Adipose tissue (tissue), 3 donors: ENCODE measurements around the gene GTF3C1. TPM values are rescaled to one million over a fixed set of nuclear protein-coding genes. Genes with fewer than 3 reads are reported as not detected.

Experiments used
- H3K27ac ChIP-seq: one replicate; pipeline ENCODE4 v1.5.1; 2013; ENCODE audit warnings: low read depth, low read length
- WGBS, 3 donors: extraction: QIAGEN DNeasy Blood & Tissue Kit; methylation state at CpG; one replicate each; pipeline ENCODE4 v1.1.7; 2013; 5-methylcytosine and 5-hydroxymethylcytosine counted together
- polyA plus RNA-seq, 3 donors: library from polyadenylated mRNA; stranded (reverse); fragments of 200-250 nt; gene quantifications; one replicate each; pipeline ENCODE4 v1.2.3, GENCODE V29; 2013
- donor health status: healthy with polysubstance abuse.
- donor health status: Bipolar disorder and iron deficiency.
- donor health status: healthy.

The GTF3C1 gene
- polyA plus RNA-seq, 3 donors, result 26.2 to 31.3 (median 30.7) TPM

DNA sequence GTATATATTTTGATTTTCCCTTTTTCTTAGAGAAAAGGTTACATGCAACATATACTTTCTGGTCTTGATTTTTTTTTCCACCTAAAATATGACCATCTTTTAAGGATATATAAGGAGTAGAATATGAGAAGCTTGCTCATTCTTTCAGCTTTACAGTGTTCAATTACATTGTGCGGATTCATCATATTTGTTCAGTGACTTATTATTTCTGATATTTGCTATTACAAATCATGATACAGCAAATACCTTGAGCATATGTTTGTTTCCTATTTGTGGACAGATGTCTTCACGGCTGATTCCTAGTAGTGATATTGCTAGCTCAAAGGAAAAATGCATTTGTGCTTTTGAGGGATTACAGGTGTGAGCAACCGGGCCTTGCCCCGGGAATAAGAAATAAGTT is 18.4 kb upstream of the GTF3C1 start:
- 85 to 92% (median 87%) methylated on average over 4 of the region's 4 CpGs for WGBS, 3 donors
- no peak overlapping the region for H3K27ac ChIP-seq

- 44 to 83% (median 47%) methylated on average over 6 of the region's 6 CpGs for WGBS, 3 donors
- no peak overlapping the region for H3K27ac ChIP-seq
These were observed 16.7 kb upstream of the GTF3C1 start for GRCh38 chr16:27566417-27566816.

GRCh38 chr16:27564224-27564623 is 14.5 kb upstream of the GTF3C1 start:
- WGBS, 3 donors, result 81 to 94% (median 88%) methylated on average over 5 of the region's 5 CpGs
- no peak overlapping the region for H3K27ac ChIP-seq

DNA sequence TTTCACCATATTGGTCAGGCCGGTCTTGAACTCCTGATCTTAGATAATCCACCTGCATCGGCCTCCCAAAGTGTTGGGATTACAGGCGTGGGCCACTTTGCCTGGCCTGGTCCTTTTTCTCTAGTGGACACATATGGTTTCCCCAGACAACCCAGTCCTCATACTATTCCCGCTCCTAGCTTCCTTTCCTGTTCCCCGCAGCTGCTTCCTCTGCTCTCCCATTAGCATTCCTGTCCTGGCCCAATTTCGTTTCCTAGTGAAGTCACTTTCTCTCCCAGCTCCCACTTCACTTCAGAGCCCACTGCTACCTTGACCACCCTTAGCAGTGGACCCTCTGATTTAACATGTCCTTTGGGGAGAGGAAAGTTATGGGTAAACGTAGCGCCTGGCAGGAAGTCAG is 11.5 kb upstream of the GTF3C1 start:
- 76 to 90% (median 82%) methylated on average over 8 of the region's 8 CpGs for WGBS, 3 donors

DNA sequence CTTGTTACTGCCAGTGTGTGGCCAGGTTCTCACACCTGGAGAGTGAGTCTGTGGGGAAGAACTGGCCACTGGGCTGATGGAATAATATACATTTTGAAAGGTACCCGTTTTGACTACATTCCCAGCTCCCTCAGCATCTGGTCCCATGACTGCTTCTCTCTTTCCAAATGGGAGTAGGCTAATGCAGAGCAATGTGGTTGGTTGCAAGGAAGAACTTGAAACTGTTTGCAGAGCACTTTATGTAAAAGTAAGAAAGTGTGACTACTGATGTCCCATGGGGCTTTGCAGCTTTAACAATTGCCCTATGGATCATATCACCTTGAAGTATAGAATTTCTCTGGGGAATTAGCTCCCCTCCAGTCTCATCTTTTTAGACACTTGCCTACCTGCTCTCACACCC is 9.2 kb upstream of the GTF3C1 start:
- H3K27ac ChIP-seq, result no peak overlapping the region
- 80 to 89% (median 87%) methylated on average over 1 of the region's 1 CpG for WGBS, 3 donors

More for the DNA sequence above, 11.5 kb upstream of the GTF3C1 start:
- H3K27ac ChIP-seq, result no peak overlapping the region

GRCh38 chr16:27558434-27558833 is 8.7 kb upstream of the GTF3C1 start:
- 81 to 86% (median 83%) methylated on average over 3 of the region's 3 CpGs for WGBS, 3 donors

GRCh38 chr16:27556471-27556870 is 6.8 kb upstream of the GTF3C1 start:
- WGBS, 3 donors, result 19 to 97% (median 81%) methylated on average over 1 of the region's 1 CpG
- H3K27ac ChIP-seq, result no peak overlapping the region

More at GRCh38 chr16:27558434-27558833, 8.7 kb upstream of the GTF3C1 start:
- H3K27ac ChIP-seq, result no peak overlapping the region

DNA sequence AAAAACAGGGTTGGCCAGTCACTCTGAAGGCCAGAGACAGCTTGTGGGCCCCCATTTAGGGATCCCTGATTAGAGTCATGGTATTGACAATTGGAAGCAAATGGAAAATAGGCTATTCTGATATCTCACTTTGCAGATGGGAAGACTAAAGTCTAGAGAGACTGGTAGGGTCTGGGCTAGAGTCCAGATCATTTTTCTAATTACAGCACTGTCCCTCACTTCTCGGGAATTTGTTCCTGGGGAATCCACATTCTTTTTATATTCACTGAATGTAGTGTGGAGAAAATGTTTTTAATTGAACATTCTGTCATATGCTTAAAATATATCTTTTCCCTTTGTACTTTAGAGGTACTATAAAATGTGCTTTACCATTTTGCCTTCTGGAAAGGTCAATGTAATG is 1.3 kb upstream of the GTF3C1 start:
- WGBS, 3 donors, result 10 to 49% (median 36%) methylated on average over 1 of the region's 1 CpG
- no peak overlapping the region for H3K27ac ChIP-seq

GRCh38 chr16:27550582-27550920 is 838 bp upstream of the GTF3C1 start:
- no peak overlapping the region for H3K27ac ChIP-seq
- 35 to 36% (median 35%) methylated on average over 4 of the region's 4 CpGs for WGBS, 3 donors

- H3K27ac ChIP-seq, result no peak overlapping the region
- 0 to 1% (median 0%) methylated on average over 21 of the region's 21 CpGs for WGBS, 3 donors
These were observed 308 bp downstream of the GTF3C1 start for GRCh38 chr16:27549464-27549745.

DNA sequence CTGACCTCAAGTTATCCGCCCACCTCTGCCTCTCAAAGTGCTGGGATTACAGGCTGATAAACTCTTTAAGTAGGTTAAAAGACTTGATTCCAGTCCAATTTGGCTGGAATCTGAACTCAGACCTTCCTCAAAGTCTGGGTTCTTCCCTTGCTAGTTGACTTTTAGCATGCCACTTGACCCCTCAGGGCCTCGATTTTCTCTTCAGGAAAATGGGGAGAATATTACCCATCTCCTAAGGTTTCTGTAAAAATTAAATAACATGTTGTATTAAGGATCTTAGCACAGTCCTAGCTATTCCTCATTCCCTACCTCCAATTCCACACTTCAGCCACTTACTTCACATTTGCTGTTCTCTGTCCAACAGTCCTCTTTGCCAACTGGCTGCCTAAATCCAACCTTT is 1.9 kb downstream of the GTF3C1 start:
- no peak overlapping the region for H3K27ac ChIP-seq
- WGBS, 3 donors, result 70 to 89% (median 80%) methylated on average over 2 of the region's 2 CpGs

GRCh38 chr16:27547134-27547533 is 2.6 kb downstream of the GTF3C1 start:
- H3K27ac ChIP-seq, result no peak overlapping the region
- WGBS, 3 donors, result 61 to 70% (median 64%) methylated on average over 4 of the region's 4 CpGs

- WGBS, 3 donors, result 79 to 95% (median 86%) methylated on average over 4 of the region's 4 CpGs
- H3K27ac ChIP-seq, result no peak overlapping the region
These were observed 5.0 kb downstream of the GTF3C1 start for GRCh38 chr16:27544671-27545070.

DNA sequence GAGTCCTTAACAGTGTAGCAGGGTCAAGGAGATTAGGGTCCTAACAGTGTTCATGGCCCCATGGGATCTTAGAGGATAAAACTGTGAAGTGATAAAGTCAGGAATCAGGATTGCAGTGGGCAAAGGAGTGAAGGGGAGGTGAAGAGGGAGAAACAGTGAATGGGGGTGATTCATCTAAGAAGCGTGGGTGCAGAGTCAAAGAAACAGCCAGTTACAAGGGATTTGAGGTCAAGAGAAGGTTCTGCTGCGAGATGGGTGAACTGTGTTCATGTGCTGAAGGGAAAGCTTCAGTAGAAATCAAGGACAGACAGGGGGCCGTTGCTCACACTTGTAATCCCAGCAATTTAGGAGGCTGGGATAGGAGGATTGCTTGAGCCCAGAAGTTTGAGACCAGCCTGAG is 5.9 kb downstream of the GTF3C1 start:
- 94 to 98% (median 95%) methylated on average over 3 of the region's 3 CpGs for WGBS, 3 donors
- H3K27ac ChIP-seq, result no peak overlapping the region

GRCh38 chr16:27539636-27540035 is 10.1 kb downstream of the GTF3C1 start:
- 77 to 81% (median 77%) methylated on average over 5 of the region's 5 CpGs for WGBS, 3 donors
- no peak overlapping the region for H3K27ac ChIP-seq

DNA sequence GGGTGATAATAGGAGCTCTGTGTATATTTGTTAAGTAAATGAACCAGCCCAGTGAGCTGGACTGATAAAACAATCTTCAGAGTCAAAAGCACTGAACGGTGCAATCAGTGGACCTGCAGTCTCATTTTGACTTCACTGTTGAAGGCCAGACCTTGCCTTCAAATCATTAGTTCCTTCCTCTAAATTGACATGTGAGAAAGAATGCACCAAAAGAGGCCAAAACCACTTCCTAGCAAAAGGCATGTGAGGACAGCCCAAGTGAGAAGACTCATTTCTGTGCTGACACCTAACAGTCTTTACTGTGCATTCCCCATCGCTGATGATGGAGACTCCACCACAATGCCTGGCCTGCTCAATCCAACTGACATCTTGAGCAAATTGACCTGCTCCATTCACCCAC is 10.6 kb downstream of the GTF3C1 start:
- 89 to 92% (median 90%) methylated on average over 2 of the region's 2 CpGs for WGBS, 3 donors
- H3K27ac ChIP-seq, result no peak overlapping the region

GRCh38 chr16:27538528-27538927 is 11.2 kb downstream of the GTF3C1 start:
- H3K27ac ChIP-seq, result no peak overlapping the region
- 38 to 65% (median 47%) methylated on average over 5 of the region's 5 CpGs for WGBS, 3 donors

DNA sequence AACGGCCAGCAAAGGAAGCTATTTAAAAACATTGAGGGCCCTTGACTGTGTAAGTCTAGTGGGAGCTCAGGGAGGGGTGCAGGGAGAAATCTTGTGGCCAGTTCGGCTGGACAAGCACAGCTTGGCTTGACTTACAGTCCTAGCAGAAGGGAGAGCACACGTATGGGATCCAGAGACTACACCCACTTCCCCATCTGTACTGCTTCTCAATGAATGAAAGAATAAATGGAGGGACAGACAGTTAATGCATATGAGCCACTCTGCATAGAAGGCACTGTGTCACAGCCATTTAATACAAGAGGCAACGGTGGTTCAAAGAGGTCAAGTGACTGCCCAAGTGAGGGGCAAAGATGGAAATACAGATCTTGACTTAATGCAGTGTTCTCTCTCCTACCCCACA is 15.5 kb downstream of the GTF3C1 start:
- 78 to 94% (median 85%) methylated on average over 4 of the region's 4 CpGs for WGBS, 3 donors
- H3K27ac ChIP-seq, result no peak overlapping the region

DNA sequence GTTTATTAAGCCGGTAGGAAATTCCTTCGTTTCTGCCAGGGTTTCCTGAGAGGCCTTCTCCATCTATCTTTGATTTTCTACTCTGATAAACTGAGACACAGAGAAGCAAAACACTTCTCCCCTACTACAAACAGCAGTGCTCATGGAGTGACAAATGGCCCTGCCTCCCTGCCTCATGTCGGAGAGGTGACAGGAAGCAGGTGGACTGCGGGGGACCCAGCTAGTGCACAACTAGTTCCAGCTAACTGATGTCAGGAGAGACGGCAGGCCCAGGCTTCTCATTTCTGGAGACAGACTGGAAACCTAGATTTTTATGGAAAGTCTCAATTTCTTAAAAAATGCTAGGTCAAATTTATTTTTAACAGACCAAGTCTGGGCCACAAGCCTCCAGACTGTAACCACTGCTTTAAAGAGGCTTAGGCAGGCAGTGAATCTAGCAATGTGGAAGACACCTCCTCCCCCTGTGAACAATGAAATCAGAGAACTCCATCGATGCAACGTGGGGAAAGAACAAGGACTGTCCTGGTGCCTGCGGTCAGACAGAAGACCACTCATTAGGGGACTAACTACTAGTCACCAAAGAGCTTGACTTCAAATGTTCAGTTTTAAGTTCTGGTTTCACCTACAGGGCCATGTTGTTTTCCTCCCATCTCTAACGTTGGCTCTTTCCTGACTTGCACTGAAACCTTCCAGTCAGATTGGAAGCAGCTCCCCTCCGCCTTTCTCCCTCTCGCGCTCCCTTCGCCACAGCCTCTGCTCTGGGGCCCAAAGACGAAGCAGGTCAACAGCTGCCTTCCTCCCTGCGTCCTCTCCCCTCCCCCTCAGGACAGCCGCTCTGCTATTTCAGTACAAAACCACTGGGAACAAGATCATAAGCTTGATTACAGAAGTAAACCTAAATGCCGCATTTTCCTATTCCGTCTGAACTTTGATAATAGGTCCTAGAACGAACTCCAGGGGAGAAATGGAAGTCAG is 17.6 kb downstream of the GTF3C1 start:
- no peak overlapping the region for H3K27ac ChIP-seq
- 49 to 75% (median 63%) methylated on average over 19 of the region's 19 CpGs for WGBS, 3 donors

- H3K27ac ChIP-seq, result no peak overlapping the region
- 59 to 73% (median 65%) methylated on average over 2 of the region's 2 CpGs for WGBS, 3 donors
These were observed 18.5 kb downstream of the GTF3C1 start for GRCh38 chr16:27531186-27531585.
